H4 (cell line): ENCODE measurements around the gene FICD. TPM values are rescaled to one million over a fixed set of nuclear protein-coding genes. Genes with fewer than 3 reads are reported as not detected.

Experiments
- DNase-seq: peaks from one replicate; pipeline ENCODE4 v3.0.0-alpha.2; 2015; ENCODE audit warnings: low spot score
- total RNA-seq: library from RNA; depleted of rRNA; stranded (reverse); fragments of >200 nt; shearing (Covaris generic); gene quantifications from 2 replicates; pipeline ENCODE4 v1.2.3, GENCODE V29; 2014

Gene FICD
- total RNA-seq, 1 experiment from 2014 or later: 3.5 TPM

DNA sequence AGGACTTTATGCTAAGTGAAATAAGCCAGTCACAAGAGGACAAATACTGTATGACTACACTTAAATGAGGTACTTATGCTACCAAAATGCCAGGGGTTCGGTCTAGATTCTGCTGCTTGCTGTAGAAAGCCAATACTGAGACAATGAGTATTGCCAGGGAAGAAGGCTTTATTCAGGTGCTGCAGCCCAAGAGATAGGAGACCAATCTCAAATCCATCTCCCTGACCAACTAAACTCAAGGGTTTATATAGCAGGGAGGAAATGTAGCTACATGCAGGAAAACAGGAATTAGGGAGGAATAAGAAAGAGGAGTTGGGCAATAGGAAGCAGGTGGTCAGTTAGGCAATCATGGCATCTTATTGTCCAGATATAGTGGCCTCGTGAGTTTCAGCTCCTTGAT is 12.2 kb upstream of the FICD start:
- no peak for DNase-seq

DNA sequence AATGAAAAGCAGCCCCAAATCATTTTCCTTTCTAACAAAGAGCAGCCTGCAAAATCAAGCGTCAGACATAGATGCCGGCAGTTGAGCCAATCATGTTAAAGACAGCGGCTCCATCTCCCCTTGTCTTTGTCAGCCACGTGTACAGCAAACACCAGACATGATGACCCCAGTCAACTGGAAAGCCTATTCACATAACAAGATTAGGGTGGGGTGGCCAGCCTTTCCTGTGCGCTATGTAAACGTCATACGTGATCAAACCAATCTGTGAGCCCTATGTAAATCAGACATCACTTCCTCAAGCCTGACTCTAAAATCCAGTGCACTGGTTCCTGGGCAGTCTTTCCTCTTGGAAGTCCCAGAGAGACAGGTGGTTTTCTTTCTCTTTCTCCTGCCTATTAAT is 9.9 kb upstream of the FICD start:
- DNase-seq: no peak

DNA sequence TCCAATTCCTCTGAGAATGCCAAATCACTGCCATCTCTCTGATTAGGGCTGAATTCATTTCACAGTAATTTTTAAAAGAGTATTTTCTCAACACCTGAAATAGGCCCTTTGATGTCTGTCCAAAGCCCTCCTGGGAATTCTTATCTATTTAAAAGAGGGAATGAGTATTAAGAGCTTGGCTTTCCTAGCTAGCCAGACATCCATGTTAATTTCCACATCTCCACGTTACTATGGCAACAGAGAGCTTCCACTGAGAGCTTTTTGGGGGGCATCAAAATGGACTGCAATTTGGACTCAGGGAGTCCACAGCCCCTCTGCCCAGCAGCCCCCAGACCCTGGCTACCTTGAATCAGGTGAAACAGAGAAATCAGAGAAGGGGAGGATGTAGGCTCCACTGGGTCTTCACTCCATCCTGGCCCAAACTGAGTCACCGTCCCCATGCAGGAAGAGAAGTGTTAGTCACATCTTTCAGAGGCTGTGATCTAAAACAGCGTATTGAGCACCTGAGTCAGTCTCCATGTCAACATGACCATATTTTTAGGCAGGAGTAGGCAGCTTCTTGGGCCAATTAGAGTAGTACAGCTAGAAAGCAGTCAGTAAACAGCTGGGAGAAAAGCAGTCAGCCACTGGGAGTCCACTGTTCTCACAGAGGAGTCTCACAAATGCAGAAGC is 7.0 kb upstream of the FICD start:
- DNase-seq: no peak

DNA sequence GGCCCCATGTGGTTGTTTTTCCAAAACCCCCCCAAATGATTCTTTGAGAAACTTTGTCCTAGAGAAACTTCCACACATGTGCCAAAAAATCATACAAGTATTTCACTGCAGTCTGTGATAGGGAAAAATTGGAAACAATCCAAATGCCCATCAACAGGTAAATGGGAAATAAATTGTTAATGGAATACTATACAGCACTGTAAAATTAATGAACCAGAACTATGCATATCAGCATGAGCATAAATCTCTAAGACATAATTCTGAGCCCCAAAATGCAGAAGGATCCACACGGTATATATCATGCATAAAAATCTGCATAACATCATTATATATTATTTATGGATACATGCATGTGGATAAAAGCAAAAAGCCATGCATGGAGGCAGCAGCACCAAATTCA is 5.3 kb upstream of the FICD start:
- DNase-seq: no peak

DNA sequence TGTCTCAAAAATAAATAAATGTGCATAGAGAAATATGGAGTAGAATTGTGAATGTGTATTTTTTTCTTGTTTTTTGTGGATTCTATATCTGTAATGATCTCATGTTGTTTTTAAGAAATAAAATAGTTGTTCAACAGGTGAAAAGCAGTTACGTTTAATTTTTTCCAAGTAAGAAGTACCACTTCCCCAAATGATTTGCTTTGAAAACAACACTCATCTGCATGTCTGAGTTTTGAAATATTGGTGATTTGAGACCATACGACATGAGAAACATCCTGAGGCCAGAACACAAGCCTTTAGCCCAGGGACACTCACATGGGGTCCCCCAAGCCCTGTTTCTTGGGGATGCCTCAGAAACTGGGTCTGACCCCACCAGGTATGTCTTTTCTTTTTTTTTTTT is 4.2 kb upstream of the FICD start:
- no peak for DNase-seq

DNA sequence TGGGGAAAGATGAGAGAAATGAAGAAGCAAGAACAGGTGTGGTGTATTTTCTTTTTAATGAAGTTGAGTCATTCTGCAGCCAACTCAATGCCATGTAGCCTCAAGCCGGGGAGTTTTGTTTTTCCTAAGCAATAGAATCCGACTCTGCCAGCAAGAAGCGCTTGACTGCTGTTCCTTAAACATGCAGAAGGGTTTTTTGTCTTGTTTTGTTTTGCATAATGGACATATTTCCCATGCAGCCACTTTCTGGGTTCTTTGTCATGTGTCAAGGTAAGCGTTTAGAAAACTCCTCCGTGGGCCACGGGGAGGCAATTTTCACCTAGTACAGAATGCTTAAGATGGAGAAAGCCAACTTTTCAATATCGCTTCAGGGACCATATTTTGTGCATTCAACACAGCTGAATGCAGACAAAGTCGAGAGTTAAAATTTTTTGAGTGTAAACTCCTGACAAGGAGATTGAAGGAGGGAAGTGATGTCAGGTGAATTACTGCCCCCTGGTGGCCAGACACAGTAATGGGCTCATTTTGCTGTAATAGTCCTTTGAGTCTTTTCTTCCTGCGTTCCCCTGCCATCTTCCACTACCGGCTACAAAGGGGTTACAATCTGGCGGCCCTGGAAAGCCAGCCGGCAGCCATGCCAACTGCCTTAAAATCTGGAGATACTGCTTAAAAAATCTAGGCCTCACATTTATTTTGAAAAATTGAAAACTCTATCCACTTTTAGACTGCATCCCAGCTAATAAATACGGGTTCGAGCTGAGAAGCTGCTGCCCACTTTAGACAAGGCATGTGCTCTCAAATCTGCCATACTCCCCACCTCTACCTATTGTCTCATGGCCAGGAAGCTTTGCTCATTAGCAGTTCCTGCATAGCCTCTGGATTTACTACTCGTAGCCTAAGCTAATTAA is 3.2 kb upstream of the FICD start:
- peak; percentile 66 for DNase-seq

DNA sequence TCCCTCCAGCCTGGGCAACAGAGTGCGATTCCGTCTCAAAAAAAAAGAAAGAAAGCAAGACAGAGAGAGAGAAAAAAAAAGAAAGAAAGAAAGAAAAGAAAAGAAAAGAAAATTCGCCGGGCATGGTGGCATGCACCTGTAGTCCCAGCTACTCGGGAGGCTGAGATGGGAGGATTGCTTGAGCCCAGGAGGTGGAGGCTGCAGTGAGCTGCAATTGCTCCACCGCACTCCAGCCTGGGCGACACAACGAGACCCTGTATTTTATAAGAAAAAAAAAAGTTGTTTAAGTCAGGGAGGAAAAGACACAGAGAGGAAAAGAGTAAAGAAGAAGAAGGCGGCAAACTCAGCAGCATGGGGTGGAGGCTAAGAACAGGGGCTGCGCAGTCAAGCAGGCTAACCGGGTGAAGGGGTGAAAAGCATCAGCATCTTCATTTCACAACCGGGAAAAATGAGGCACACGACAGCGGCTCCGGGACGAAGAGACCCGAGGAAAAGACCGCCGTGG is 557 bp upstream of the FICD start:
- DNase-seq: no peak

DNA sequence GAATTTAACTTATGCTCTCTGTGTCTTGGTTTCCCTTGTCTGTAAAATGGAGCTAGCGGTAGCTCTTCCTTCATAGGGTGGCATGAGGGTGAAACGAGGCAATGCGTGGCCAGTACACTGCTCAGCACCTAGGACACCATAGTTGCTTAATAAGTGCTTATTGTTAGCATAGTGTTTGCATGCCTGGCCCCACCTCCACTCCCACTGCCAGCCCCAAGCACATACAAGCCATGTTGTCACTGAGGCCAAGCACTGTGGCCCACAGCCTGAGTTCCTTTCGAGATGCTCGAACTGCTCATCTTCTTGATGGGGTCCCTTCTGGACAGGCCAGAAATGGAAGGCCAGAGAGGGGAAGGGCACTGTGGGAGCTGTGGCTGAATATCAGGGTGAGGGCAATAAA is 839 bp downstream of the FICD start:
- DNase-seq: no peak

DNA sequence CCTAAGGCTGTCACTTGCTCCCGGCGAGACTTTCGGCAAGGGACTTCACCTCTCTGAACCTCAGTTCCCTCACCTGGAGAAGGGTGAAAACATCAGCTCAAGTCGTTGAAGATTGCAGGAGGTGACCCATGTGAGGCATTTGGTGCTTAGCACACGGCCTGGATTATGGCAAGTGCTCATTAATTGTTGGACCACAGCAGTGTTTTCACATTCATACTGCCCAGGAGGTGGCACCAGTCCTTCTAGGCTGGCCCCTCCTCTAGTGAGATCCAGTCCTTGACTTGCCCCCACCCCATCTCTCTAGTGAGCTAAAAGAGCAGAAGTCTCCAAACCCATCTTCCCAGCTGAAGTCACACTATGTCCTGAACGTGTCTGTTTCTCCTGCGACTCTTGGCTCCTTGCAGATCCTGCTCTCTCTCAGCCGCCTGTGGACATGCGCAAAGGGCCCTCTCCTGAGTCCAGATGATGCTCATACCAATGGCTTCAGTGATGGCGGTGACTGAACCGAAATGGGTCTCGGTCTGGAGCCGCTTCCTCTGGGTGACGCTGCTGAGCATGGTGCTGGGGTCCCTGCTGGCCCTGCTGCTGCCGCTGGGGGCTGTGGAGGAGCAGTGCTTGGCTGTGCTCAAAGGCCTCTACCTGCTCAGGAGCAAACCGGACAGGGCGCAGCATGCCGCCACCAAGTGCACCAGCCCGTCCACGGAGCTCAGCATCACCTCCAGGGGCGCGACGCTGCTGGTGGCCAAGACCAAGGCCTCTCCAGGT is 1.6 kb downstream of the FICD start:
- DNase-seq: no peak

DNA sequence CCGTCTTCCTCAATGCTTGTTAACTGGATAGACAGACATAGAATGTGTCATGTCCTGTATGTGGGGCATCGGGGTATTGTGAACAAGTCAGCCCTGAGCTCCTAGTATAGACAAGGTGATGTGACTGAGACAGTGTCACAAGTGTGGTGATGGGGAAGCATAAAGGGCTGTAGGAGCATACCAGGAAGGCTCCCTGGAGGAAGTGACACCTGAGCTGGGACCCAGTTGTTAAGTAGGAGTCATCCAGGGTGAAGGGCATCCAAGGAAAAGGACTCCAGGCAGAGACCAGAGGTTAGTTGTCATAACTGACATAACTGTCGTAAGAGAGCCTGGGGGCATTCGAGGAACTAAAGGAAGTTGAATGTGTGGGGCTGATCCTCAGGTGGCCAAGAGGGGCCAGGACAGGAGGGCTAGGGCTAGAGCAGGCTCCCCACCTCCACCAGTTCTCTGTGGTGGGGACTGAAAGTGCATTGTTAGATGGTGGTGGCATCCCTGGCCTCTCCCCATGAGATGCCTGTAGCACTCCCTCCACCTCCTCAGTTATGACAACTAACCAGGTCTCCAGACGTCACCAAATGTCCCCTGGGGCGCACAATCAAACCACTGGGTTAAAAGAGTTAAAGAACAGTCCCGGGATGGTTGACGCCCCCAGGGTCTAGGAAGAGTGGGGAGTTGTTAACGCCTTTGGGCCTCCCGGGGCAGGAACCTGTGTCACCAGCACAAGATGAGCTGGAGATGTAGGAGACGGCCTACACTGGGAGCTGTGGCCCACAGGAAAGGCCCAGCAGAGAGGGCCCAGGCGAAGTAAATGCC is 2.4 kb downstream of the FICD start:
- DNase-seq: no peak

DNA sequence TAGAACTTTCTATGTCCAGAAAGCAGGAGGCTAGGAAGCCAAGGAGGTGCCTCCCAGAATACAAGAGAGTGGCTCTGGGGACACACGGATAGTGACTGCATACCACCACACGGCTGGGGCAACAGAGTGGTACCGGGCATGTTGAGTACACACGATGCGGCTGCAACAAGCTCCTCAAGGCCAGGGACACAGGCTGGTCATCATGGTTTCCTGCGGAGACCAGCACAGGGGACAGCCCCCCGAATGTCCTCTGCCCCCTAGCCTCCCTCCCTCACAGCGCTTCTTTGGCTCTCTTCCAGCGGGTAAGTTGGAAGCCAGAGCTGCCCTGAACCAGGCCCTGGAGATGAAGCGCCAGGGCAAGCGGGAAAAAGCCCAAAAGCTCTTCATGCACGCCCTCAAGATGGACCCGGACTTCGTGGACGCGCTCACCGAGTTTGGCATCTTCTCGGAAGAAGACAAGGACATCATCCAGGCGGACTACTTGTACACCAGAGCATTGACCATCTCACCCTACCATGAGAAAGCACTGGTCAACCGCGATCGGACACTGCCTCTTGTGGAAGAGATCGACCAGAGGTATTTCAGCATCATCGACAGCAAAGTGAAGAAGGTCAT is 3.1 kb downstream of the FICD start:
- no peak for DNase-seq

DNA sequence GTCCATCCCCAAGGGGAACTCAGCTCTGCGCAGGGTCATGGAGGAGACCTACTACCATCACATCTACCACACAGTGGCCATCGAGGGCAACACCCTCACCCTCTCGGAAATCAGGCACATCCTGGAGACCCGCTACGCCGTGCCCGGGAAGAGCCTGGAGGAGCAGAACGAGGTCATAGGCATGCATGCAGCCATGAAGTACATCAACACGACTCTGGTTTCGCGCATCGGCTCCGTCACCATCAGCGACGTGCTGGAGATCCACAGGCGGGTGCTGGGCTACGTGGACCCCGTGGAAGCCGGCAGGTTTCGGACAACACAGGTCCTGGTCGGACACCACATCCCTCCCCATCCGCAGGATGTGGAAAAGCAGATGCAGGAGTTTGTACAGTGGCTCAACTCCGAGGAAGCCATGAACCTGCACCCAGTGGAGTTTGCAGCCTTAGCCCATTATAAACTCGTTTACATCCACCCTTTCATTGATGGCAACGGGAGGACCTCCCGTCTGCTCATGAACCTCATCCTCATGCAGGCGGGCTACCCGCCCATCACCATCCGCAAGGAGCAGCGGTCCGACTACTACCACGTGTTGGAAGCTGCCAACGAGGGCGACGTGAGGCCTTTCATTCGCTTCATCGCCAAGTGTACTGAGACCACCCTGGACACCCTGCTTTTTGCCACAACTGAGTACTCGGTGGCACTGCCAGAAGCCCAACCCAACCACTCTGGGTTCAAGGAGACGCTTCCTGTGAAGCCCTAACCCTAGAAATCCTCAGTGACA is 3.8 kb downstream of the FICD start:
- DNase-seq: no peak

DNA sequence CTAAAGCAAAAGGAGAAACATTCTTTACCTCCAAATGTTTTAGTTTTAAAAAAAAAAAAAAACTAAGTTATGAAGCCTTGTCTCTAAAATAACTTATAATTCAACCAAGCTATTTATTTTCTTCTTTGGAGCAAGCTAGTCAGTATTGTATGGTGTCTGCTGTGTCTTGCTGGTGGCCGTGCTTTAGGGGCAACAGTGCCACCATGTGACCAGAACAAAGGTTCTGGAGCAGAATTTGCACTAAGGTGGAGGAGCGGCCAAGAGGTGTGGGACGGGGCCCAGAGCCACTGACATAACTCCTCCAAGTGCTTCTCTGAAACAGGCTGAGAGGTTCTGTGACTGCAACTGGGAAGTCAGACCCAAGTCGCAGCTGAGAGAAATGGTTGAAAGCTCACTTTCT is 4.5 kb downstream of the FICD start:
- no peak for DNase-seq

DNA sequence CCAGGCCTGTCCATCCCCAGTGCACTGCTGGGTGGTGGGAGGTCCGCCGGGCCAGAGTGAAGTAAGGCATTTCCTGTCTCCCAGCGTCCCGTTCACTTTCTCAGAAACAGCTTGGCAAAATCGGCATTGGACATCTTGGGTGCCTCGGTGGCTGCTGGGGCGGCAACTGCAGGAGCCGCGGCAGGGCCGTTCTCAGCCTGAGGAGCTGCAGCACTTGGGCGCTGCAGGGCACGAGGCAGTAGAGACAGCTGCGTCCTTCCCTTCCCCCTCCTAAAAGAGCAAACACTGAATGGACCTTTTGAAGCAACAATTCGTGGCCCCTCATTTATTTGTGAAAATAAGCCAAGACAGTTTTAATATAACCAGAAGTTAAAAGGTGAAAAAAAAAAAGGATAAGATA is 8.3 kb downstream of the FICD start:
- no peak for DNase-seq

DNA sequence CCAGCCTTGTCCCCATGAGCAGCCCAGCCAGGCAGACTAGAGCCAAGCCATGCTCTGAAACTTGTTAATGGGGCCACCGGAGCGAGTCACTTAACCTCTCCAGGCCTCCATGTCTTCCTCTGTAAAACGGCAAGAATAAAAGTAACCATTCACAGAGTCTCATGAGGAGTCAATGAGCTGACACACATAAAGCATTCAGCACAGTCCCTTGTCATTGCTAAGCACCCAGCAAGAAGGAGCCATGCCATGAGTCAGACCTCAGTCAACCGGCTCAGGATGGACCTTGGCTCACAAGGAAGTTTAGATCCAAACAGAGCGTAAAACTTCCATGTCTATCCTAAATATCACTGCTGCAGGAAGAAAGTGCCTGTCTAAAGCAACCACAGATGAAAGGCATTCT is 10.6 kb downstream of the FICD start:
- DNase-seq: no peak

DNA sequence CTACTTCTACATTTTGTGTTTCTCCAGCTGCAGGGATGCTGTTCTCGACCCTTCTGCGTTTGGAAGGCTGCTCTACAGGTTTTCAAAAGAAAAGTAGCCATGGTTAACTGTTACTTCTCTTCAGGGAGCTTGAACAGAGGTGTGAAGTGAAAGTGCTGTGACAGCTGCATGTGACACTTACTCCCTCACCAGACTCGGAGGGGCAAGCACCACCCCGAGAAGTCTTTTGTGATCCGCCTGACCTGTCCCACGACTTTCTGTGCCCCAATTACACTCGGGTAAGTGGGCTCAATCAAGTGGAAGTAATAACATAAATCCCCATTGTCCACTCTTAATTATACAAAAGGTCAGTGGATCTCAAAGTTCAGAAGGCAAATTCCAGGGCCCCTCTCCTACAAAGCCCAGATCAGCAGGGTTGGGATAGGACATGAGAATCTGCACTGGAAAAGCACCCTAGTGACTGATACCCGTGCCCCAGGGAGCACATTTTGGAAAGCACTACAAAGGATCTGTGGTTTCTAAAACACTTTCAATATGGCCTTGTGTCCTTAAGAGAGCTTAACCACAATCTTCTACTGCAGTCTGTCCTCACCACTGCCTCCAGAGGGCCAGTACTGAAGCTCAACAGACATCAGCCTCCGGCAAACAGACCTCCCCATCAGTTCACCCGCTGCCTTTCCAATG is 11.5 kb downstream of the FICD start:
- DNase-seq: no peak

DNA sequence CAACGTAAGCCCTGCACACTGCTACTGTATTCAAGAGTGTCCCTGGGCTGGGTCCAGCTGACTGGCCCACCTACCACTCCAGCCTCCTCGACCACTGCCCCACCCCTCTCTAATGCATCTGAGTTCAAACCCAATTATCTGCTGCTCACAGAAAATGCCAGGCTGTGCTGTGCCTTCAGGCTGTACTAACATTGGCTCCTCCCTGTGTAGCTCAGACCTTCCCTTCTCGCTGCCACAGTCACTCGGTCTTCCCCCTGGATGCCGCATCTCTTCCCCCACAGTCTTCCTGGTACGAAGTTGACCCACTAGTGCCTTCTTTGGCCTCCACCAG is 12.1 kb downstream of the FICD start:
- DNase-seq: no peak

DNA sequence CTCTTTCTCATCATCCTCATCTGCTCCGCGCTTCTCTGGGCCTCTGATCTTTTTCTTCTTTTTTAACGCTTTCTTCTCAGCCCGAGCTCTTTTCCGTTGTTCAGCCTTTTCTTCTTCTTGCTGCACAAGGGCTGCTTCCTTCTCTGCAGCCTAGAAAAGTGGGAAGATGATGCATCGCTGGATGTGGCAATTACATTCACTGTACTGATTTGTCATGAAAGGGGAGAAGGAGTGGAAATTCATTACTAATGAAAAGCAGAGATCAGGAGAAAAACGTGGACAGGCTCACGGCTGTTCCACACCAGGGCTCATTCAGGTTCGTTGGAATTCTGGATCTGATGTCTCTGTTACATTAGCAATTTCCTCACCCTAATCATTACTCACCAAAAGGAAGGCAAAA is 15.1 kb downstream of the FICD start:
- no peak for DNase-seq

DNA sequence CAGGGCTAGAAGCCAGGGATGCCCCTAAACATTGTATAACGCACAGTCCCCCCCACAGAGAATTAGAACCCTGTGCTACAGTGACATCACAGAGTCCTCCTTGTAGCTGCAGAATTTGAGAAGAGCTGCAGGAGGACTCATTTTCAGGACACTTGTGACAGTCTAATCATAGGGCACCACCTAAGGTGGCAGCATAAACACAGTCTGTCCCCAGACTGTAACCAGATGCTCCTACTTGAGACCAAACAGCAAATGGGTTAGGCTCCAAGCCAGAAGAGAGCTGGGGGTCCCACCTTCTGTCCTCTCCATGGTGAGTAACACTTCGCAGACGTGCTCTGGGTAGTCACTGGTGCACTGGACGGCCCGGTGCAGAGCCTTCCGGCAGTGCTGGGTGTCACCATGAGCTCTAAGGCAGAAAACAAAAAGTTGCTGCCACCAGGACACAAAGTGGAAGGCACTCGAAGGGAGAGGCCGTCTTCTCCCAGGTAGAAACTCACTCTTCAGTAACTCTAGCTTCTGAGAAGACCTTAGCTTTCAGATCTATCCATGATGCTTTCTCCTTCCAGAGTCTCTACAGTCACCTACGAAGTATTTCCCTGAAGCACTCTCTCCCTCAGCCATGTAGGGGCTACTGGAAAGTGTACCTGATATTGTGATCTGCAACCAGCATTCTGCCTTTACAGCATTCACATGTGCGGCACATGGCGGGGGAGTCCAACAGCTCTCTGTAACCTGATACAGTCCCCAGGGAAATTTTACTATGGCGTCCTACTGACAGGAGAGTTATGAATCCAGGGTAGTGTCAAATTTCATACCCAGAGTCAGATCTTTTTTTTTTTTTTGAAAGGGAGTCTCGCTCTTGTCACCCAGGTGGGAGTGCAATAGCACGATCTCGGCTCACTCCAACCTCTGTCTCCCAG is 17.1 kb downstream of the FICD start:
- no peak for DNase-seq
